GM06990 (cell line): Measurements from ENCODE around the gene CACNB1.

Experiments used
- DNase-seq: peaks from one replicate; pipeline ENCODE4 v3.0.0-alpha.2; 2011; ENCODE audit not compliant: insufficient read length; ENCODE audit errors: extremely low read depth
- H3K27me3 ChIP-seq: replicated peaks from 2 replicates; pipeline ENCODE4 v1.6.0; 2011; ENCODE audit warnings: low read length; ENCODE audit not compliant: control insufficient read depth, insufficient read depth
- H3K36me3 ChIP-seq: 2 replicates; pipeline ENCODE4 v1.5.1; 2011; ENCODE audit warnings: low read length; ENCODE audit not compliant: control insufficient read depth, insufficient read depth
- H3K4me3 ChIP-seq: replicated peaks from 2 replicates; pipeline ENCODE4 v1.5.1; 2011; ENCODE audit warnings: low read depth, mild to moderate bottlenecking, control low read depth, low read length
- CTCF ChIP-seq: IDR thresholded peaks from 2 replicates; pipeline ENCODE4 v1.5.1; 2011; ENCODE audit warnings: low read length, control low read depth, mild to moderate bottlenecking, inconsistent platforms; ENCODE audit not compliant: insufficient read depth, poor library complexity, severe bottlenecking

Gene CACNB1

GRCh38 chr17:39183720-39184119 is 13.7 kb downstream of the CACNB1 start:
- DNase-seq = no peak
- no peak for TF ChIP-seq CTCF
- H3K4me3 ChIP-seq = no peak overlapping the region
- peaks cover 15% of the 10 kb centered on the region for H3K36me3 ChIP-seq
- H3K27me3 ChIP-seq = no peaks in the 10 kb centered on the region

GRCh38 chr17:39183045-39183444 is 14.4 kb downstream of the CACNB1 start:
- Histone ChIP-seq H3K27me3 (no peaks in the 10 kb centered on the region), H3K4me3 (no peak overlapping the region), H3K36me3 (peaks cover 16% of the 10 kb centered on the region)
- TF ChIP-seq CTCF = no peak
- DNase-seq = no peak

- peaks cover 21% of the 10 kb centered on the region for H3K36me3 ChIP-seq
- no peak for DNase-seq
- no peak for TF ChIP-seq CTCF
- no peaks in the 10 kb centered on the region for H3K27me3 ChIP-seq
- no peak overlapping the region for H3K4me3 ChIP-seq
These were observed 16.2 kb downstream of the CACNB1 start for GRCh38 chr17:39181303-39181702.

- H3K4me3 ChIP-seq = no peak overlapping the region
- H3K36me3 ChIP-seq = peaks cover 13% of the 10 kb centered on the region
- H3K27me3 ChIP-seq = no peaks in the 10 kb centered on the region
- no peak for TF ChIP-seq CTCF
- DNase-seq = no peak
These were observed 18.9 kb downstream of the CACNB1 start for GRCh38 chr17:39178536-39178935.

- H3K36me3 ChIP-seq = peaks cover 11% of the 10 kb centered on the region
- DNase-seq = no peak
These were observed 20.2 kb downstream of the CACNB1 start for GRCh38 chr17:39177256-39177655.

More at GRCh38 chr17:39177256-39177655, 20.2 kb downstream of the CACNB1 start:
- Histone ChIP-seq H3K4me3 (no peak overlapping the region), H3K27me3 (no peaks in the 10 kb centered on the region)
- TF ChIP-seq CTCF = no peak
